Endothelial cell of umbilical vein (primary cell): ENCODE results near the gene PPP6R1. TPM values are rescaled to one million over a fixed set of nuclear protein-coding genes. Genes with fewer than 3 reads are reported as not detected.
A peak's percentile ranks its signal among the peaks of the same experiment; 100 is the strongest.

Source experiments
- BruUV-seq: library from RNA; stranded (reverse); fragments of 400-500 nt; replicated peaks from 2 replicates; lab custom pipeline; 2021; lab: Mats Ljungman, UMichigan
- CTCF ChIA-PET: fragments of 300-600, 350-600 bp; sonication (Branson Sonifier 250); formaldehyde crosslinking; loops from one replicate; lab custom pipeline; 2021; ENCODE audit warnings: antibody characterized with exemption, inconsistent platforms; lab: Charles Lee
- POLR2A ChIA-PET: fragments of 300-600, 350-600 bp; sonication (Branson Sonifier 250); formaldehyde crosslinking; loops from one replicate; lab custom pipeline; 2021; ENCODE audit warnings: antibody characterized with exemption, inconsistent platforms; lab: Charles Lee
- DNase-seq: peaks from one replicate; pipeline ENCODE4 v3.0.0-alpha.2; 2011; ENCODE audit warnings: low read depth, low spot score
- FAIRE-seq: peaks from 2 replicates; lab custom pipeline; 2011; peaks lifted over from hg19 to GRCh38; lab: Jason Lieb, UNC
- H2AFZ ChIP-seq: 2 replicates; pipeline ENCODE4 v1.6.0; 2012; ENCODE audit warnings: low read depth, low read length, control low read depth, inconsistent platforms
- H3K27ac ChIP-seq: 2 replicates; pipeline ENCODE4 v1.5.1; 2011; ENCODE audit warnings: low read depth, mild to moderate bottlenecking, control low read depth, low read length, moderate library complexity; ENCODE audit not compliant: insufficient read depth
- H3K27me3 ChIP-seq, 2 experiments: 2 replicates each; pipeline versions ENCODE4 v1.6.0 to v1.6.1; 2011; ENCODE audit warnings: low read length in 2 of 2, mixed read lengths in 1 of 2; ENCODE audit not compliant: control insufficient read depth in 2 of 2, insufficient read depth in 2 of 2
- H3K36me3 ChIP-seq, 2 experiments: 2 replicates in 1 of 2; 3 replicates in 1 of 2; pipeline ENCODE4 v1.5.1; 2011; ENCODE audit warnings: low read length in 2 of 2, mild to moderate bottlenecking in 1 of 2, moderate library complexity in 1 of 2; ENCODE audit not compliant: control insufficient read depth in 2 of 2, insufficient read depth in 2 of 2; ENCODE audit errors: extremely low read depth in 1 of 2
- H3K4me1 ChIP-seq: 3 replicates; pipeline ENCODE4 v1.5.1; 2011; ENCODE audit warnings: mild to moderate bottlenecking, low read length; ENCODE audit not compliant: control insufficient read depth, insufficient read depth; ENCODE audit errors: extremely low read depth
- H3K4me2 ChIP-seq: 2 replicates; pipeline ENCODE4 v1.6.1; 2011; ENCODE audit warnings: low read length, control low read depth, mixed read lengths; ENCODE audit not compliant: insufficient read depth
- H3K4me3 ChIP-seq, 3 experiments: fragments of 200-600 bp in 1 of 3; sonication (generic), shearing (Covaris generic) in 1 of 3; replicated peaks in 1 of 3; 2 replicates each; pipeline ENCODE4 v1.5.1; 2011 to 2016; ENCODE audit warnings: control low read depth in 3 of 3, low read length in 3 of 3, mild to moderate bottlenecking in 2 of 3, inconsistent platforms in 1 of 3, low read depth in 1 of 3, moderate library complexity in 1 of 3; ENCODE audit not compliant: insufficient read depth in 1 of 3
- H3K79me2 ChIP-seq: 2 replicates; pipeline ENCODE4 v1.6.0; 2012; ENCODE audit warnings: low read length, inconsistent platforms; ENCODE audit not compliant: control insufficient read depth, insufficient read depth
- H3K9ac ChIP-seq: replicated peaks from 2 replicates; pipeline ENCODE3; 2011; ENCODE audit warnings: low read length, control low read depth; ENCODE audit not compliant: insufficient read depth; ENCODE audit errors: extremely low read depth
- H3K9me1 ChIP-seq: replicated peaks from 3 replicates; pipeline ENCODE4 v1.6.0; 2011; ENCODE audit warnings: mild to moderate bottlenecking, low read length; ENCODE audit not compliant: control insufficient read depth, insufficient read depth; ENCODE audit errors: extremely low read depth
- H3K9me3 ChIP-seq: replicated peaks from 2 replicates; pipeline ENCODE4 v1.5.1; 2012; ENCODE audit warnings: low read length, inconsistent platforms; ENCODE audit not compliant: control insufficient read depth, insufficient read depth
- H4K20me1 ChIP-seq: replicated peaks from 2 replicates; pipeline ENCODE3; 2011; ENCODE audit warnings: mild to moderate bottlenecking, low read length; ENCODE audit not compliant: control insufficient read depth, insufficient read depth; ENCODE audit errors: extremely low read depth
- CTCF ChIP-seq, 2 donors: IDR thresholded peaks; 1 replicate in 1 of 2; 2 replicates in 1 of 2; pipeline ENCODE4 v1.5.1; 2011; ENCODE audit warnings: low read length in 2 of 2, mild to moderate bottlenecking in 2 of 2, moderate library complexity in 2 of 2, control low read depth in 1 of 2, inconsistent platforms in 1 of 2, low read depth in 1 of 2; ENCODE audit not compliant: insufficient read depth in 1 of 2; ENCODE audit errors: extremely low read depth in 1 of 2
- EZH2 ChIP-seq: IDR thresholded peaks from 2 replicates; pipeline ENCODE4 v1.6.1; 2012; ENCODE audit warnings: borderline replicate concordance, low read depth, mild to moderate bottlenecking, moderate library complexity, low read length, inconsistent platforms; ENCODE audit not compliant: severe bottlenecking
- FOS ChIP-seq: IDR thresholded peaks from 2 replicates; pipeline ENCODE4 v1.6.1; 2011; ENCODE audit warnings: mild to moderate bottlenecking, low read length, moderate library complexity, borderline replicate concordance; ENCODE audit not compliant: insufficient read depth
- GATA2 ChIP-seq: IDR thresholded peaks from 2 replicates; pipeline ENCODE4 v1.7.0; 2011; ENCODE audit warnings: low read depth, mild to moderate bottlenecking, moderate library complexity, mixed read lengths, low read length; ENCODE audit not compliant: insufficient read length, insufficient read depth
- JUN ChIP-seq: IDR thresholded peaks from 2 replicates; pipeline ENCODE4 v1.6.1; 2011; ENCODE audit warnings: borderline replicate concordance, low read depth; ENCODE audit not compliant: insufficient read length, insufficient read depth
- MAX ChIP-seq: IDR thresholded peaks from 2 replicates; pipeline ENCODE4 v1.6.1; 2011; ENCODE audit not compliant: insufficient read depth, insufficient read length
- MYC ChIP-seq: IDR thresholded peaks from one replicate; pipeline ENCODE4 v1.6.1; 2011; ENCODE audit warnings: mild to moderate bottlenecking, low read depth, low read length
- POLR2A ChIP-seq: IDR thresholded peaks from 2 replicates; pipeline ENCODE4 v1.6.1; 2012; ENCODE audit warnings: low read depth, mild to moderate bottlenecking, control low read depth, low read length
- POLR2AphosphoS5 ChIP-seq: IDR thresholded peaks from 2 replicates; pipeline ENCODE4 v1.6.1; 2012; ENCODE audit warnings: low read depth, mild to moderate bottlenecking, control low read depth, low read length, moderate library complexity; ENCODE audit not compliant: insufficient read depth
- dilution Hi-C: fragments of 300-500 bp; cut with MboI; formaldehyde crosslinking; loops from one replicate; pipeline ENCODE4 v1.15.0; 2019; ENCODE audit warnings: low sequenced_read_pairs; ENCODE audit not compliant: extremely low pct_ligation_motif_present
- intact Hi-C: fragments of 100-400 bp; cut with micrococcal nuclease; formaldehyde crosslinking; loops from one replicate; pipeline ENCODE4 v1.10.0; 2022
- polyA plus RNA-seq, 4 experiments: library from polyadenylated mRNA; depleted of rRNA in 3 of 4; stranded (reverse) in 3 of 4; unstranded in 1 of 4; fragments of >200 nt; gene quantifications; 2 replicates each; pipeline versions ENCODE4 v1.2.1 to v1.2.3, GENCODE V29; 2011 to 2012; ENCODE audit warnings: missing spikeins in 1 of 4
- total RNA-seq: library from RNA; stranded (reverse); gene quantifications from 2 replicates; pipeline ENCODE4 v1.2.3, GENCODE V29; 2021

The PPP6R1 gene
- total and polyA plus RNA-seq, 2 donors (not counting 3 experiments of a cell fraction or from before 2014, with no cell fraction given) = 35.7 to 71.8 TPM

GRCh38 chr19:55189403-55189835 is 69.4 kb downstream of the PPP6R1 start:
- TF ChIP-seq MAX (peak; percentile 80), GATA2 (no peak), POLR2AphosphoS5 (peak; percentile 23), MYC (no peak)
- peak overlapping the region; percentile 18 for H3K27ac ChIP-seq
- H3K9me1 ChIP-seq = no peaks in the 10 kb centered on the region
- ChIA-PET CTCF (interaction anchor here (0.7 to 1.4 kb wide), 7 partner anchors 9 to 71 kb away, joined by 3 to 7 read pairs (median 3); partner anchors contain the start of genes DNAAF3 and SYT5), POLR2A (no interaction called here)
- H3K9me3 ChIP-seq = no peaks in the 10 kb centered on the region
- H4K20me1 ChIP-seq = no peaks in the 10 kb centered on the region
- H3K9ac ChIP-seq = no peak overlapping the region
- no peak overlapping the region for H2AFZ ChIP-seq
- no peaks in the 10 kb centered on the region for H3K36me3 ChIP-seq
- peak; percentile 60 for DNase-seq
- BruUV-seq = no TSS peak
- no peak overlapping the region for H3K4me3 ChIP-seq
- intact Hi-C loops = no loop called here
- dilution Hi-C loops = no loop called here
- H3K4me1 ChIP-seq = peaks cover 5% of the 10 kb centered on the region
- H3K4me2 ChIP-seq = no peak overlapping the region
- FAIRE-seq = peak; percentile 94
- H3K79me2 ChIP-seq = no peaks in the 10 kb centered on the region
- no peaks in the 10 kb centered on the region for H3K27me3 ChIP-seq

DNA sequence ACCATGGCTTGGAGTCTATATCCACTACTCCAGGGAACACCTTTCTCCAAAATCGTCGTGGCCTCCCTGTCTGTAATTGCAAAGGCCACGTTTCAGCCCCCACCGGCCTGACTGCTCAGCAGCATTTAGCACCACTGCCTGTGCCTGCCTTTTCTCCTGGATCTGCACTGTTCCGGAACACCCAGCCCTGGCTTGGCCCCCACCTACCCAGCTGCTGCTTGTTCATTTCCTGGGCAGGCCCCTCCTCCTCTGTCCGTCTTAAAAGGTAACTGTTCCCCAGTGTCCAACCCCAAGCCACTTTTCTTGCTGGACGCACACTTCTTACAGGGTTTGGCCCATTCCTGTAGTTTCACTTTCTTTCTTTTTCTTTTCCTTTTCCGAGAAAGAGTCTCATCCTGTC is 70.2 kb downstream of the PPP6R1 start:
- DNase-seq = no peak
- peak overlapping the region; percentile 18 for H3K27ac ChIP-seq
- H3K36me3 ChIP-seq = no peaks in the 10 kb centered on the region
- no peaks in the 10 kb centered on the region for H3K9me1 ChIP-seq
- no peaks in the 10 kb centered on the region for H3K79me2 ChIP-seq
- H2AFZ ChIP-seq = no peak overlapping the region
- CTCF ChIA-PET = interaction anchor here (0.8 to 1.4 kb wide), 5 partner anchors 9 to 72 kb away, joined by 3 to 7 read pairs (median 3); partner anchors contain the start of genes DNAAF3 and SYT5
- H3K9me3 ChIP-seq = no peaks in the 10 kb centered on the region
- POLR2A ChIA-PET = no interaction called here
- H3K4me3 ChIP-seq = no peak overlapping the region
- dilution Hi-C loops (no loop called here), intact Hi-C loops (no loop called here)
- H3K9ac ChIP-seq = no peak overlapping the region
- H4K20me1 ChIP-seq = no peaks in the 10 kb centered on the region
- no peaks in the 10 kb centered on the region for H3K27me3 ChIP-seq
- TF ChIP-seq POLR2AphosphoS5 (no peak), MYC (no peak), GATA2 (no peak), MAX (no peak), EZH2 (no peak), POLR2A (no peak), FOS (no peak), JUN (no peak), CTCF (IDR thresholded peaks at IDR 0.05; ENCODE audit: extremely low read depth in 1 of 2, insufficient read depth in 1 of 2, low read depth in 1 of 2, low read length in 2 of 2) (no peak)
- BruUV-seq = no TSS peak
- no peak for FAIRE-seq
- H3K4me1 ChIP-seq = peaks cover 5% of the 10 kb centered on the region
- H3K4me2 ChIP-seq = no peak overlapping the region
